GM13977 (cell line): ENCODE measurements around the gene FGF4.

Experiments
- DNase-seq: peaks from one replicate; pipeline ENCODE4 v3.0.0; 2012; ENCODE audit warnings: low spot score
- CTCF ChIP-seq: IDR thresholded peaks from 2 replicates; pipeline ENCODE4 v1.5.1; 2012; ENCODE audit warnings: mild to moderate bottlenecking, control low read depth; ENCODE audit not compliant: insufficient read depth; ENCODE audit errors: extremely low read depth, missing control alignments
- in situ Hi-C: fragments of 300-500 bp; cut with MboI; formaldehyde crosslinking; loops from one replicate; pipeline ENCODE4 v1.12.0; 2022; ENCODE audit warnings: low sequenced_read_pairs, low pct_unique_long_range_greater_than_20kb, mixed read lengths, inconsistent platforms; ENCODE audit not compliant: unreplicated experiment

Gene FGF4

GRCh38 chr11:69814411-69814810 lies 39.3 kb upstream of the FGF4 start:
- in situ Hi-C loops = no loop called here
- DNase-seq = no peak
- TF ChIP-seq CTCF = no peak

- TF ChIP-seq CTCF = no peak
- no peak for DNase-seq
- in situ Hi-C loops = no loop called here
Observed at GRCh38 chr11:69813839-69814238, 38.7 kb upstream of the FGF4 start.

- in situ Hi-C loops = no loop called here
- no peak for DNase-seq
Observed at GRCh38 chr11:69812946-69813345, 37.8 kb upstream of the FGF4 start.

GRCh38 chr11:69812256-69812655 lies 37.1 kb upstream of the FGF4 start:
- no peak for DNase-seq
- in situ Hi-C loops = no loop called here
- TF ChIP-seq CTCF = no peak

More at GRCh38 chr11:69812946-69813345, 37.8 kb upstream of the FGF4 start:
- TF ChIP-seq CTCF = no peak

- TF ChIP-seq CTCF = no peak
- in situ Hi-C loops = no loop called here
- no peak for DNase-seq
Observed at GRCh38 chr11:69811431-69811830, 36.3 kb upstream of the FGF4 start.

- no peak for DNase-seq
- no peak for TF ChIP-seq CTCF
- in situ Hi-C loops = no loop called here
Observed at GRCh38 chr11:69810289-69811118, 35.4 kb upstream of the FGF4 start.
